Left lung (tissue), 10 donors: ENCODE results near the gene GAL. TPM values are rescaled to one million over a fixed set of nuclear protein-coding genes. Genes with fewer than 3 reads are reported as not detected.

Experiments
- ATAC-seq: fragments of 200-7000 bp; cut with Tn5 transposase; one replicate; pipeline ENCODE4 v1.9.1; 2020; ENCODE audit warnings: moderate library complexity
- DNase-seq, 4 donors: peaks; one replicate each; pipeline ENCODE4 v3.0.0-alpha.2; 2013 to 2020
- H3K27ac ChIP-seq, 2 donors: fragments of 200-600 bp; sonication (generic) in 1 of 2; one replicate each; pipeline versions ENCODE4 v1.5.0 to v1.8.0; 2020 to 2021
- H3K27me3 ChIP-seq, 2 donors: fragments of 200-600 bp; sonication (generic) in 1 of 2; one replicate each; pipeline versions ENCODE4 v1.5.0 to v1.8.0; 2020 to 2021
- H3K36me3 ChIP-seq, 2 donors: fragments of 200-600 bp; sonication (generic) in 1 of 2; one replicate each; pipeline versions ENCODE4 v1.5.0 to v1.8.0; 2020 to 2021
- H3K4me1 ChIP-seq, 2 donors: fragments of 200-600 bp; one replicate each; pipeline ENCODE4 v1.8.0; 2021
- H3K4me3 ChIP-seq, 2 donors: fragments of 200-600 bp; sonication (generic) in 1 of 2; one replicate each; pipeline versions ENCODE4 v1.5.0 to v1.8.0; 2020 to 2021; ENCODE audit warnings: mild to moderate bottlenecking in 1 of 2
- H3K9me3 ChIP-seq, 2 donors: fragments of 200-600 bp; sonication (generic) in 1 of 2; one replicate each; pipeline versions ENCODE4 v1.5.0 to v1.8.0; 2020 to 2021
- intact Hi-C, 2 donors: fragments of 100-400 bp; cut with DNase I; formaldehyde crosslinking; loops; one replicate each; pipeline versions ENCODE4 v1.11.2 to v1.14.2; 2022
- polyA plus RNA-seq, 6 donors: library from polyadenylated mRNA; unstranded; fragments of 120-200 nt; gene quantifications; one replicate each; pipeline ENCODE4 v1.2.1, GENCODE V29; 2013; ENCODE audit not compliant: insufficient read length in 6 of 6
- total RNA-seq, 2 donors: library from RNA; stranded (reverse); fragmentation: NEBNext Ultra II Directional; extraction: Animal tissue kit (Norgen Biotek cat#: 25700); gene quantifications; one replicate each; pipeline ENCODE4 v1.2.1, GENCODE V29; 2021
- TF ChIP-seq, protein P1 (sequence below), 2 donors: fragments of 200-600 bp; sonication (generic) in 1 of 2; IDR thresholded peaks; one replicate each; pipeline versions ENCODE4 v1.5.0 to v1.8.0; 2021; ENCODE audit warnings: antibody characterized with exemption in 2 of 2
- donor health status: DM: no; HTN: yes; CAD: no.
- donor health status: DM: no; HTN: no; CAD: no.

The GAL gene
- total and polyA plus RNA-seq, 8 donors, result 0.15 to 1.4 TPM; not detected in 6

DNA sequence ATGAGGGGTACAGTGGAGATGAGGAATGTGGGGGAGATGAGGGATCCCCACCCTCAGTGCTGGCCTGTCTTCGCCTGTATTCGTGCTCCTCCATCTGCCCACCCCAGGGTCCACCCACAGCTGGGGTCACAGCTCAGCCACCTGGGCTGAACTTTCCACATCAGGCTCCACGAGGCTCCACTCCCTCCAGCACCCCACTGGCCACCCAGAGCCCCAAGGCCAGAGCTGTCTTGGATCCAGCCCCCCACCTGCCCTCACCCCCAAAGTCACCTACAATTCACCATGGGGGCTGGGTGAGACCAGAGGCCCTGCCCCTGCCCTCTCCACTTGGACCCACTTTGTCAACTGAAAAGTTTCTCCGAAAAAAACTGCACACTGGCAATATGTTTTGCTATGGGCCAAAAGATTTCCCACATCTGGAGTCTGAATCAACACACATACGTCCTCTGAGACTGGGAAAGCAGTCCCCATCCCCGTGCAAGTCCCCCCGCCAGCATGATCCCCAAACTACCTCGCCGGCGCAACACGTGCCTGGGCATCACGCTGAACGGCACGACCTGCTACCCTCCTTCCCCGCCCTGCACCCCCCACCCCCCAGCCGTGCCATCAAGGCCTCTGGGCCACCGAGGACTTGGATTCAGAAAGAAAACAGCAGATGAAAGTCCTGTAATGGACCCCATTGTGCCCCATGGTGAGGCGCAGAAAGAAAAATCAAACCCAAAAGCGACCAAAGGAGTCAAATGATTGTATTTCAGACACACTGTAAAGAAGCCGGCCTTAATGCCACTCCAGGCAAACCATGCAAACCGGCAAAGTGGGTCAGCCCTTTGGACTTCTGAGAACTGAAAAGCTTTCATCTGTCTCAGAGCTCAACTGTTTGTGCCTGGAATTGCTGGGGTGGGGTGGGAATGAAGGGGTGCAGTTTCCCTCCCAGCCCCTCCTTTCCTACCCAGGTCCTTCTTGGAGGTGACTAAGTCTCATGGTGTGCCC is 16.5 kb upstream of the GAL start:
- Histone ChIP-seq H3K4me1 (no peaks in the 10 kb centered on the region), H3K4me3 (no peak overlapping the region), H3K27me3 (peaks cover 0 to 39% of the 10 kb centered on the region in 2 donors), H3K9me3 (no peaks in the 10 kb centered on the region), H3K36me3 (no peaks in the 10 kb centered on the region), H3K27ac (no peak overlapping the region)
- TF ChIP-seq, protein P1, sequence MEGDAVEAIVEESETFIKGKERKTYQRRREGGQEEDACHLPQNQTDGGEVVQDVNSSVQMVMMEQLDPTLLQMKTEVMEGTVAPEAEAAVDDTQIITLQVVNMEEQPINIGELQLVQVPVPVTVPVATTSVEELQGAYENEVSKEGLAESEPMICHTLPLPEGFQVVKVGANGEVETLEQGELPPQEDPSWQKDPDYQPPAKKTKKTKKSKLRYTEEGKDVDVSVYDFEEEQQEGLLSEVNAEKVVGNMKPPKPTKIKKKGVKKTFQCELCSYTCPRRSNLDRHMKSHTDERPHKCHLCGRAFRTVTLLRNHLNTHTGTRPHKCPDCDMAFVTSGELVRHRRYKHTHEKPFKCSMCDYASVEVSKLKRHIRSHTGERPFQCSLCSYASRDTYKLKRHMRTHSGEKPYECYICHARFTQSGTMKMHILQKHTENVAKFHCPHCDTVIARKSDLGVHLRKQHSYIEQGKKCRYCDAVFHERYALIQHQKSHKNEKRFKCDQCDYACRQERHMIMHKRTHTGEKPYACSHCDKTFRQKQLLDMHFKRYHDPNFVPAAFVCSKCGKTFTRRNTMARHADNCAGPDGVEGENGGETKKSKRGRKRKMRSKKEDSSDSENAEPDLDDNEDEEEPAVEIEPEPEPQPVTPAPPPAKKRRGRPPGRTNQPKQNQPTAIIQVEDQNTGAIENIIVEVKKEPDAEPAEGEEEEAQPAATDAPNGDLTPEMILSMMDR (IDR thresholded peaks at IDR 0.05), result no peak
- intact Hi-C loops, result no loop called here
- ATAC-seq (no peak), DNase-seq (no peak)

DNA sequence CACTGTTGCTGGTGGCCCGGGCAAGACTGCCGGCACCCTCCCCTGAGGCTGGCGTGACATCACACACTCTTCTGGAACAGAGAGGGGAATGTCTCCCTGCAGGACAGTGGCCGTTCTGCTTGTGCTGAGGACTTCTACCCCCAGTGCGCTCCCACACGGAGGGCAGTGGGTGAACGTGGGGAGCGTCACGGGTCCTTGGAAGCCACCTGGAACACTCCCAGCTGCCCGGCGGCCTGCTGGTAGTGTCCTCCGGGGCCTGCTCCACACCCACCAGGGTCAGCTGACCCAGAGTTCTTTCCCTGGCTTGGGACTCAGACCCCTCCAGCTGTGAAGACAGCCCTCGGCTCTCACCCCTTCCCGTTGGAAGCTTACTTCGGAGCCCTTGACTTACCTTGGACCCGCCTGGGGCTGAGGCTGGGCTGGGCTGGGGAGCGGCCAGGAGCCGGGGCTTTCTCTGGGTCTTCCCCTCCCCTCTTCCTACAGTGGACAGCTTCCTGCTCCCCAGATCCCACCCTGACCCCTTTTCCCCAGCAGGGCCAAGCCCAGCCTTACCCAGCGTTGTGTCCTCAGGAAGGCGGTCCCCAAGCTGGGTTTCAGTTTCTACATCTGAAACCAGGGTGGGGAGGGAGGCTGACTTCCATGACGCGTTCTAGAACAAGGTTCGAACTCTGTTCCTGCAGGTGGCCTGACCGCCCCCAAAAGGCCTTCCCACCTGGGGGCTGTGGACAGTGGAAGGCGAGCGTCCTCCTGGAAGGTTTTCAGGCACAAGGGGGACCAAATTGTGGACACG is 14.8 kb upstream of the GAL start:
- no peak for ATAC-seq
- Histone ChIP-seq H3K9me3 (peaks cover 0 to 7% of the 10 kb centered on the region in 2 donors), H3K36me3 (no peaks in the 10 kb centered on the region), H3K27ac (no peak overlapping the region), H3K4me1 (no peaks in the 10 kb centered on the region), H3K27me3 (peaks cover 0 to 27% of the 10 kb centered on the region in 2 donors), H3K4me3 (no peak overlapping the region)
- intact Hi-C loops, result no loop called here
- TF ChIP-seq, protein P1 (IDR thresholded peaks at IDR 0.05), result no peak
- peak in 1 of 4 donors; percentile 59 for DNase-seq

DNA sequence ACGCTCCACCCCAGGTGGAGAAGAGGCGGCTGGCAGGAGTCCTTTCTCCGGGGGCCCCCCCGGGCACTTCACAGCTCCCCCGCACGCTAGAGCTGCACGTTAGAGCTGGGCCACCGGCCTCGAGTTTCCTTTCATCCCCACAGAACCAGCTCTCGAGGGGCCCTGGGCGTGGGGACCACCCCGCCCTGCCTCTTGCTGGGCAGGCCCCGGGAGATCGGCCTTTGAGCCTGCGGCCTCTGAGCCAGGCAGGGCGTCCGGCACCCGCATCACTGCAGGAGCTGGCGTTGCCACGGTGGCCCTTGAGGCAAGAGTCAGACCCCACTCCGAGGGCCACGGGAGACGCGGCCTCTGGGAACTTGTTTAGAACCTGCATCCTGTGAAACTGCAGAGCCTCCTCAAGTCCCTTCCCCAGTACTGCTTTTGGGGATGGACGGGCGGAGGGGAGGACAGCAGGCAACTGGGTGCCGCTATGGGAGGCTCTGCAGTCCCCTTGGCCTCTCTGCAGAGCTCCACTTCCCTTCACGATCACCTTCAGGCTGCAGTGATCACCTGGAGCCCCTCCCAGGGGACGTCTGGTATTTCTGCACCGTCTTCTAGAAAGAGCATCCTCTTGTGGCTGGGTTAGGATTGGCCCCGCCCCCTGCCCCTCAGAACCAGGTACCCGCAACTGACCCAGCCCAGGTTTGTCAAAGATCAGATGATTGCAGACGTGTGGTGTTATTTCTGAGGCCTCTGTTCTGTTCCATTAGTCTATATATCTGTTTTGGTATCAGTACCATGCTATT is 13.9 kb upstream of the GAL start:
- TF ChIP-seq, protein P1 (IDR thresholded peaks at IDR 0.05), result no peak
- H3K27me3 ChIP-seq, result peaks cover 0 to 18% of the 10 kb centered on the region in 2 donors
- no peaks in the 10 kb centered on the region for H3K4me1 ChIP-seq
- no peaks in the 10 kb centered on the region for H3K36me3 ChIP-seq
- H3K9me3 ChIP-seq, result peaks cover 0 to 7% of the 10 kb centered on the region in 2 donors
- H3K4me3 ChIP-seq, result no peak overlapping the region
- ATAC-seq (no peak), DNase-seq (peak in 1 of 4 donors; percentile 74)
- H3K27ac ChIP-seq, result no peak overlapping the region
- intact Hi-C loops, result no loop called here

DNA sequence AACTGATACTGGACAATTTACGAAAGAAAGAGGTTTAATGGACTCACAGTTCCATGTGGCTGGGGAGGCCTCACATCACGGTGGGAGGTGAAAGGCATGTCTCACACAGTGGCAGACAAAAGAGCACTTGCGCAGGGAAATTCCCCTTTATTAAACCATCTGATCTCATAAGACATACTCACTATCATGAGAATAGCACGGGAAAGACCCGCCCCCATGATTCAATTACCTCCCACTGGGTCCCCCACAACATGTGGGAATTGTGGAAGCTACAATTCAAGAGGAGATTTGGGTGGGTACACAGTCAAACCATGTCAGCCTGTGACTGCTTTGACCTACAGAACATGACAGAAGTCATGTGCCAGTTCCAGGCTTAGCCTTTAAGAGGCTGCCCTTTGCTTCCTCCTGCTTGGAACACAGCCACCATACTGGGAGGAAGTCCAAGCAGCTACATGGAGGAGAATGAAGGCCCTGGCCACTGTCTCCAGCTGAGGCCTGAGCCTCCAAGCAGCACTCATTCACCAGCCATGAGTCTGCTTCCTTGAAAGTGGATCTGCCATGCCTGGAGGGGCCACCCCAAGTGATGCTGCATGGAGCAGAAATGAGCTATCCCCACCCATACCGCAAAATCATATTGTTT is 10.9 kb upstream of the GAL start:
- ATAC-seq, result no peak
- H3K27me3 ChIP-seq, result peaks cover 0 to 4% of the 10 kb centered on the region in 2 donors
- H3K4me1 ChIP-seq, result no peaks in the 10 kb centered on the region
- TF ChIP-seq, protein P1 (IDR thresholded peaks at IDR 0.05), result no peak
- no peaks in the 10 kb centered on the region for H3K36me3 ChIP-seq
- DNase-seq, result peak in 1 of 4 donors; percentile 12
- H3K27ac ChIP-seq, result no peak overlapping the region
- peaks cover 0 to 7% of the 10 kb centered on the region in 2 donors for H3K9me3 ChIP-seq
- intact Hi-C loops, result no loop called here
- no peak overlapping the region for H3K4me3 ChIP-seq
